ENCODE data around the gene DMTF1.
"Not testable (repeated sequence)": the region's sequence is repeated elsewhere in the genome, so short reads cannot be mapped to it uniquely, and the experiment has no call there.

DMTF1 gene

GRCh38 chr7:87199241-87199640 is 47.0 kb downstream of the DMTF1 start:
- DNase-seq (ENCODE audit: low read depth): no peak

- DNase-seq (ENCODE audit: low read depth): no peak
These were observed 47.6 kb downstream of the DMTF1 start for GRCh38 chr7:87199700-87200450.

- no peak for DNase-seq (ENCODE audit: low read depth)
These were observed 50.0 kb downstream of the DMTF1 start for GRCh38 chr7:87202208-87202607.

GRCh38 chr7:87202705-87203104 is 50.5 kb downstream of the DMTF1 start:
- no peak for DNase-seq (ENCODE audit: low read depth)

GRCh38 chr7:87203929-87204328 is 51.7 kb downstream of the DMTF1 start:
- not testable (repeated sequence) for DNase-seq (ENCODE audit: low read depth)

- DNase-seq (ENCODE audit: low read depth): no peak
These were observed 52.7 kb downstream of the DMTF1 start for GRCh38 chr7:87204933-87205332.

GRCh38 chr7:87205701-87206100 is 53.4 kb downstream of the DMTF1 start:
- not testable (repeated sequence) for DNase-seq (ENCODE audit: low read depth)

GRCh38 chr7:87206361-87206760 is 54.1 kb downstream of the DMTF1 start:
- DNase-seq (ENCODE audit: low read depth): peak; percentile 12

- no peak for DNase-seq (ENCODE audit: low read depth)
These were observed 57.2 kb downstream of the DMTF1 start for GRCh38 chr7:87209295-87209924.

- no peak for DNase-seq (ENCODE audit: low read depth)
These were observed 58.3 kb downstream of the DMTF1 start for GRCh38 chr7:87210506-87210905.

- DNase-seq (ENCODE audit: low read depth): no peak
These were observed 60.2 kb downstream of the DMTF1 start for GRCh38 chr7:87212498-87212897.

- no peak for DNase-seq (ENCODE audit: low read depth)
These were observed 61.0 kb downstream of the DMTF1 start for GRCh38 chr7:87213252-87213651.

GRCh38 chr7:87213811-87214210 is 61.6 kb downstream of the DMTF1 start:
- peak; percentile 35 for DNase-seq (ENCODE audit: low read depth)

GRCh38 chr7:87215046-87215445 is 62.8 kb downstream of the DMTF1 start:
- DNase-seq (ENCODE audit: low read depth): no peak

- DNase-seq (ENCODE audit: low read depth): no peak
These were observed 64.7 kb downstream of the DMTF1 start for GRCh38 chr7:87216701-87217508.

- no peak for DNase-seq (ENCODE audit: low read depth)
These were observed 65.9 kb downstream of the DMTF1 start for GRCh38 chr7:87217983-87218653.

- peak; percentile 67 for DNase-seq (ENCODE audit: low read depth)
These were observed 66.7 kb downstream of the DMTF1 start for GRCh38 chr7:87218796-87219544.

GRCh38 chr7:87219545-87220025 is 67.3 kb downstream of the DMTF1 start, which contains the start of gene TMEM243:
TSS of gene TMEM243 (minus strand) at chr7:87219732. CDS start at chr7:87219503, 229 bp downstream.
- peak; percentile 81 for DNase-seq (ENCODE audit: low read depth)

GRCh38 chr7:87220026-87220733 is 67.9 kb downstream of the DMTF1 start:
- DNase-seq (ENCODE audit: low read depth): peak; percentile 80

- peak; percentile 56 for DNase-seq (ENCODE audit: low read depth)
These were observed 68.5 kb downstream of the DMTF1 start for GRCh38 chr7:87220734-87221215.

Data from EH (cell line).